ENCODE results near the gene TRIM49D2. TPM values are rescaled to one million over a fixed set of nuclear protein-coding genes. Genes with fewer than 3 reads are reported as not detected.
"Not testable (repeated sequence)": the region's sequence is repeated elsewhere in the genome, so short reads cannot be mapped to it uniquely, and the experiment has no call there.

TRIM49D2 gene, protein sequence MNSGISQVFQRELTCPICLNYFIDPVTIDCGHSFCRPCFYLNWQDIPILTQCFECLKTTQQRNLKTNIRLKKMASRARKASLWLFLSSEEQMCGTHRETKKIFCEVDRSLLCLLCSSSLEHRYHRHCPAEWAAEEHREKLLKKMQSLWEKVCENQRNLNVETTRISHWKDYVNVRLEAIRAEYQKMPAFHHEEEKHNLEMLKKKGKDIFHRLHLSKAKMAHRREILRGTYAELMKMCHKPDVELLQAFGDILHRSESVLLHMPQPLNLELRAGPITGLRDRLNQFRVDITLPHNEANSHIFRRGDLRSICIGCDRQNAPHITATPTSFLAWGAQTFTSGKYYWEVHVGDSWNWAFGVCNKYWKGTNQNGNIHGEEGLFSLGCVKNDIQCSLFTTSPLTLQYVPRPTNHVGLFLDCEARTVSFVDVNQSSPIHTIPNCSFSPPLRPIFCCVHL
- not detected for total RNA-seq

DNA sequence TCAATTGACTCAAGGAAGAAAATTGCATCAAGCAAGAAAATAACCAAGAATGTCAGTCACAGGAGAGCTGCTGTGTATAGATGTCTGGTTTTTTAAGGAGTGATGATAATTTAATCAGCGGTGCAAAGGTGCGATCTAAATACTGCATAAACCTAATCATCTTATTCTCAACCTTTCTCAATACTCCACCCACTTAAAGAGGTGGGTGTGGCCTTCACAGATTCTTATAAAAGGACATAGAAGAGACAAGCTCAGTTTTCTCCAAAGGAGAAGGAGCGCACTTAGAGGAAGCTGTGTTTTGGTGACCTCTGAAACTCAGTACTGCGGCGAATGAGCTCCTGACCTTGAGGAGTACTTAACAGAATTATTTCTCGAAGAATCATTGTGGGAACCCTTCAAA, at the start of gene TRIM49D2:
TRIM49D2 (plus strand) TSS at position 301 of the 400 bp plus-strand sequence. CDS start 2,698 bp downstream, outside the sequence.
- not testable (repeated sequence) for H3K36me3 ChIP-seq; H3K9me3 ChIP-seq; DNase-seq (ENCODE audit: low spot score); H3K4me3 ChIP-seq; H3K4me1 ChIP-seq (ENCODE audit: control insufficient read depth in 1 of 2, low read depth in 2 of 2); H3K27me3 ChIP-seq (replicated peaks; ENCODE audit: insufficient read depth); H3K27ac ChIP-seq; ATAC-seq (ENCODE audit: insufficient number of reproducible peaks, low FRiP score, low read depth)

DNA sequence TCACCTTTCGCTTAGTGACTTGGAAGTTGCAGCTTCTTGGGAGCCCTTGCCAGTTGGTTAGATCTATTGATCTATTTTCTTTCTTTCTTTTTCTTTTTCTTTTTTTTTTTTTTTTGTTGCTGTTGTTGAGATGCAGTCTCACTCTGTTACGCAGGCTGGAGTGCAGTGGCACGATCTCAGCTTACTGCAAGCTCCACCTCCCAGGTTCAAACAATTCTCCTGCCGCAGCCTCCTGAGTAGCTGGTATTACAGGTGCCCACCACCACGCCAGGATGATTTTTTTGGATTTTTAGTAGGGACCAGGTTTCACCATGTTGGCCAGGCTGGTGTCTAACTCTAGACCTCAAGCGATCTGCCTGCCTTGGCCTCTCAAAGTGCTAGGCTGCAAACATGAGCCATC, 46.4 kb upstream of the TRIM49D2 start:
- ATAC-seq (ENCODE audit: insufficient number of reproducible peaks, low FRiP score, low read depth); DNase-seq (ENCODE audit: low spot score): not testable (repeated sequence)

DNA sequence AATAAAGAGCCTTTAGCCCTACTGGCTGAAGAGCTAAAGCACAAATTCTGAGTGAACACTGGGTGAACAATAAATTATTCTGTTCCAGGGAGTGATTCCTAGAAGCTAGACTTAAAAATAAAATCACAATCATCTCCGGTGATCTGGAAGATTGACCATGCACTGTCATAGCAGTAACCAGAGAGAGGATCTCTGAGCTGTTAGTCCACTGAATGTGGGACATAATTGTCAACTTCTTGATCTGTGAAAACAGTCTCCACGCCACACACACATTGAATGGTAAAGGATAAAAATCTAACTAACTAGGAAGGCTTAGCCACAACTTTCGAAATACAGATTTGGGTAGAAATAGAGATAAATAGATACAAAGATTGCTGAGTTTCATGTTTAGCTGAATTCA, 30.6 kb upstream of the TRIM49D2 start:
- DNase-seq (ENCODE audit: low spot score); H3K4me3 ChIP-seq; H3K27ac ChIP-seq; H3K36me3 ChIP-seq; H3K9me3 ChIP-seq; H3K27me3 ChIP-seq (replicated peaks; ENCODE audit: insufficient read depth); H3K4me1 ChIP-seq (ENCODE audit: control insufficient read depth in 1 of 2, low read depth in 2 of 2); ATAC-seq (ENCODE audit: insufficient number of reproducible peaks, low FRiP score, low read depth): not testable (repeated sequence)

More for the DNA sequence above, 46.4 kb upstream of the TRIM49D2 start:
- not testable (repeated sequence) for H3K9me3 ChIP-seq; H3K4me3 ChIP-seq; H3K27ac ChIP-seq; H3K4me1 ChIP-seq (ENCODE audit: control insufficient read depth in 1 of 2, low read depth in 2 of 2); H3K36me3 ChIP-seq; H3K27me3 ChIP-seq (replicated peaks; ENCODE audit: insufficient read depth)

DNA sequence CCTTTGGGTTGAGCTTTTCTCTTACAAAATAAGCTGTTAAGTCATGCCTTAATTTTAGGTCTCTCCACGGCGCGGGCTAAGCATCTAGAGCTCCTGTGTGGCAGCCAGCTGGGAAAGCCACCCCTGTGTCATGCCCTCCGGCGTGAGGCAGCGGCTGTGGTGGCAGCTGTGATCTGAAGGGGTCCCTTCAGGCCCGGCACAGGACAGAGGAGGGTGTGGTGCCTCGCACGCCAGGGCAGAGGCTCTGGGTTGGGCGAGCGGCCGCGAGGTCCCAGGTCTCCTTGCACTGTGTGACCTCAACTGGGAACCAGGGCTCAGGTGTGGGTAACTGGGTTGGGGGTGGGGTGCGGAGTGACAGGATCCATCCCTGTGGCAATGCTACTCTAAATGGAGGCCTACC, 23.1 kb upstream of the TRIM49D2 start:
- H3K36me3 ChIP-seq; H3K4me1 ChIP-seq (ENCODE audit: control insufficient read depth in 1 of 2, low read depth in 2 of 2); ATAC-seq (ENCODE audit: insufficient number of reproducible peaks, low FRiP score, low read depth); H3K4me3 ChIP-seq; DNase-seq (ENCODE audit: low spot score); H3K27me3 ChIP-seq (replicated peaks; ENCODE audit: insufficient read depth); H3K9me3 ChIP-seq; H3K27ac ChIP-seq: not testable (repeated sequence)

DNA sequence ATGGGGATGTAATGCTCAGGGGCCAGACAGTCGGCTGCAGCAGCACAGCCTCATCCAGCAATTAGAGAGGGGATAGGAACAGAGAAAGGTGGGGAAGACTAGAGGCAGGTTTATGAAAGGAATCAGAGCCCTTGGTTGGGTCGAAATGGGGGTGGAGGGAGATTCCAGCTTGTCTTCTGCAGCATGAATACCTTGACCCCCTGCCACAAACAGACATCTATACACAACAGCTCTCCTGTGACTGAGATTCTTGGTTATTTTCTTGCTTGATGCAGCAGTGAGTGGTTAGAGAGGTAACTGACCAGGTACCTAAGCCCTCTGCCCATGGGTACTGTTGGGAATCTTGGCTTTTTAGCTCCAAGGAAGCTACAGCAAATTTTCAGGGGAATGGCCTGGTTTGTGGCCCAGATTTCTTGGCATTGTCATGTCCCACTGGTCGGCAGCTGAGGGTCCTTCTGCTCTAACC, 1.6 kb upstream of the TRIM49D2 start, which contains the start of gene TRIM49D1:
TRIM49D1 (minus strand) TSS at position 51 of the 466 bp plus-strand sequence. CDS start 4,535 bp downstream, outside the sequence.
- no peak for ATAC-seq (ENCODE audit: insufficient number of reproducible peaks, low FRiP score, low read depth)
- no peak for DNase-seq (ENCODE audit: low spot score)
- Histone ChIP-seq H3K4me3 (no peak within 1 kb of the TSS), H3K27me3 (replicated peaks; ENCODE audit: insufficient read depth) (no peaks in the 10 kb centered on the region), H3K27ac (no peak within 1 kb of the TSS), H3K36me3 (no peaks in the 10 kb centered on the region), H3K9me3 (no peaks in the 10 kb centered on the region), H3K4me1 (ENCODE audit: control insufficient read depth in 1 of 2, low read depth in 2 of 2) (no peaks in the 10 kb centered on the region)
- TF ChIP-seq, protein P1, sequence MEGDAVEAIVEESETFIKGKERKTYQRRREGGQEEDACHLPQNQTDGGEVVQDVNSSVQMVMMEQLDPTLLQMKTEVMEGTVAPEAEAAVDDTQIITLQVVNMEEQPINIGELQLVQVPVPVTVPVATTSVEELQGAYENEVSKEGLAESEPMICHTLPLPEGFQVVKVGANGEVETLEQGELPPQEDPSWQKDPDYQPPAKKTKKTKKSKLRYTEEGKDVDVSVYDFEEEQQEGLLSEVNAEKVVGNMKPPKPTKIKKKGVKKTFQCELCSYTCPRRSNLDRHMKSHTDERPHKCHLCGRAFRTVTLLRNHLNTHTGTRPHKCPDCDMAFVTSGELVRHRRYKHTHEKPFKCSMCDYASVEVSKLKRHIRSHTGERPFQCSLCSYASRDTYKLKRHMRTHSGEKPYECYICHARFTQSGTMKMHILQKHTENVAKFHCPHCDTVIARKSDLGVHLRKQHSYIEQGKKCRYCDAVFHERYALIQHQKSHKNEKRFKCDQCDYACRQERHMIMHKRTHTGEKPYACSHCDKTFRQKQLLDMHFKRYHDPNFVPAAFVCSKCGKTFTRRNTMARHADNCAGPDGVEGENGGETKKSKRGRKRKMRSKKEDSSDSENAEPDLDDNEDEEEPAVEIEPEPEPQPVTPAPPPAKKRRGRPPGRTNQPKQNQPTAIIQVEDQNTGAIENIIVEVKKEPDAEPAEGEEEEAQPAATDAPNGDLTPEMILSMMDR (IDR thresholded peaks at IDR 0.05), result no peak

DNA sequence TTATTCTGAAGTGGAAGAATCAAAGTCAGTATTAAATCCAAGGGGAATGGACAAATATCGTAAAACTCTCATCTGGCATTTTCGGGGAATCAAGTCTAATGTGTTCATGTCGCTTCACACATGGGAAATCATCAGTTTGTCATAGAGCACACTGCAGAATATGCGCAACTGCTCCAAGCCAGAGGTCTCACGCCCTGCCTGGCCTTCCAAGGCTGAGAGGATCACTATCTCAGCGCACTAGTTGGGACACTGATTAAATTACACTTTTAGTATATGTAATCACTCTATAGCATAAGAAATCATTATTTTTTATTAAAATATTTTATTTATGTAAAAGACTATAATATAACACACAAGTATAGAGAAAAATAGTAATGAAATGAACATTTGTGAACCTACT, 37.0 kb downstream of the TRIM49D2 start:
- not testable (repeated sequence) for DNase-seq (ENCODE audit: low spot score); H3K4me1 ChIP-seq (ENCODE audit: control insufficient read depth in 1 of 2, low read depth in 2 of 2); ATAC-seq (ENCODE audit: insufficient number of reproducible peaks, low FRiP score, low read depth); H3K9me3 ChIP-seq; H3K27me3 ChIP-seq (replicated peaks; ENCODE audit: insufficient read depth); H3K4me3 ChIP-seq; H3K27ac ChIP-seq; H3K36me3 ChIP-seq

DNA sequence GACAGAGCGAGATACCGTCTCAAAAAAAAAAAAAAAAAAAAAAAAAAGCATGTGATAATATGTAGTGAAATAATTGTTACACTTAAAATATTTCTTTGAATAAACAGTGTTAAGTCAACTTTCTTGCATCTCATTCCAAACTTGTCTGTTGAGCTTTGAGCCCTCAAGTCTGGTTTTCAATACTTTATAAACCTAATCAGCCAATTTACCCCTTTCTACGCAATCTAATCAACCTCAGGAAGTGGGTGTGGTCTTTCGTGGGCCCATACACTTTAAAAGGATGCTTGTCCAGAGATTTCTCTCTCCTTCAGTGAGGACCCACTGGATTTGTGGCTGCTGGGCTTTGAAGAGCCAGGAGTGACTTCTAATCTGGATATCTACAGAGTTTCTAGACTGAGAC, 41.9 kb downstream of the TRIM49D2 start, which contains the start of gene TRIM64:
TRIM64 (plus strand) TSS at position 301 of the 400 bp plus-strand sequence. CDS start 2,467 bp downstream, outside the sequence.
- not testable (repeated sequence) for H3K4me3 ChIP-seq; ATAC-seq (ENCODE audit: insufficient number of reproducible peaks, low FRiP score, low read depth); H3K4me1 ChIP-seq (ENCODE audit: control insufficient read depth in 1 of 2, low read depth in 2 of 2); H3K36me3 ChIP-seq; H3K9me3 ChIP-seq; H3K27ac ChIP-seq; H3K27me3 ChIP-seq (replicated peaks; ENCODE audit: insufficient read depth); DNase-seq (ENCODE audit: low spot score)

Other genes starting within 250 kb of the TRIM49D2 start
- gene TRIM77, start 213.8 kb upstream of the TRIM49D2 start, total RNA-seq, result not detected
- not detected for gene TRIM49, start 115.5 kb upstream of the TRIM49D2 start, total RNA-seq
- not detected for gene TRIM64B, start 45.6 kb upstream of the TRIM49D2 start, total RNA-seq
- not detected for gene TRIM49D1, start 1.8 kb upstream of the TRIM49D2 start, total RNA-seq
- gene TRIM64, start 42.0 kb downstream of the TRIM49D2 start, total RNA-seq, result not detected
- not detected for gene TRIM49C, start 107.0 kb downstream of the TRIM49D2 start, total RNA-seq
- gene UBTFL1, start 161.9 kb downstream of the TRIM49D2 start, total RNA-seq, result not detected
- gene NAALAD2, start 210.6 kb downstream of the TRIM49D2 start, total RNA-seq, result under 1 TPM; 0.42 to 0.68 TPM